ACC112 (cell line): Measurements from ENCODE around the gene IL24.

Experiments used
- H2AFZ ChIP-seq: fragments of 200-600 bp; sonication (generic); one replicate; pipeline ENCODE4 v1.6.0; 2017; ENCODE audit warnings: antibody characterized with exemption, low read length; ENCODE audit not compliant: unreplicated experiment
- H3K27ac ChIP-seq: fragments of 200-600 bp; sonication (generic); 2 replicates; pipeline ENCODE4 v1.5.1; 2014; ENCODE audit warnings: low read depth, mild to moderate bottlenecking, antibody characterized with exemption, low read length, moderate library complexity
- H3K27me3 ChIP-seq: fragments of 200-600 bp; sonication (generic); 2 replicates; pipeline ENCODE4 v1.6.1; 2014; ENCODE audit warnings: mild to moderate bottlenecking, antibody characterized with exemption, low read length, moderate library complexity, mixed read lengths; ENCODE audit not compliant: insufficient read depth
- H3K36me3 ChIP-seq: fragments of 200-600 bp; sonication (generic); 2 replicates; pipeline ENCODE4 v1.6.1; 2016; ENCODE audit warnings: mild to moderate bottlenecking, antibody characterized with exemption, low read length, moderate library complexity, mixed read lengths; ENCODE audit not compliant: insufficient read depth
- H3K4me1 ChIP-seq: fragments of 200-600 bp; sonication (generic); one replicate; pipeline ENCODE4 v1.6.1; 2016; ENCODE audit warnings: low read length, mixed read lengths; ENCODE audit not compliant: insufficient read depth, unreplicated experiment, control insufficient read depth
- H3K4me3 ChIP-seq: fragments of 200-600 bp; sonication (generic); 2 replicates; pipeline ENCODE4 v1.5.1; 2014; ENCODE audit warnings: mild to moderate bottlenecking, low read depth, low read length
- H3K79me2 ChIP-seq: fragments of 200-600 bp; sonication (generic); one replicate; pipeline ENCODE4 v1.6.0; 2016; ENCODE audit warnings: low read length; ENCODE audit not compliant: control insufficient read depth, unreplicated experiment, insufficient read depth

IL24 gene

GRCh38 chr1:206903687-206904086, 6.4 kb downstream of the IL24 start:
- no peak overlapping the region for H3K27ac ChIP-seq
- no peaks in the 10 kb centered on the region for H3K36me3 ChIP-seq
- H3K4me1 ChIP-seq: peaks cover 41% of the 10 kb centered on the region
- no peaks in the 10 kb centered on the region for H3K79me2 ChIP-seq
- H2AFZ ChIP-seq: no peak overlapping the region
- no peak overlapping the region for H3K4me3 ChIP-seq
- peaks cover 1% of the 10 kb centered on the region for H3K27me3 ChIP-seq

DNA sequence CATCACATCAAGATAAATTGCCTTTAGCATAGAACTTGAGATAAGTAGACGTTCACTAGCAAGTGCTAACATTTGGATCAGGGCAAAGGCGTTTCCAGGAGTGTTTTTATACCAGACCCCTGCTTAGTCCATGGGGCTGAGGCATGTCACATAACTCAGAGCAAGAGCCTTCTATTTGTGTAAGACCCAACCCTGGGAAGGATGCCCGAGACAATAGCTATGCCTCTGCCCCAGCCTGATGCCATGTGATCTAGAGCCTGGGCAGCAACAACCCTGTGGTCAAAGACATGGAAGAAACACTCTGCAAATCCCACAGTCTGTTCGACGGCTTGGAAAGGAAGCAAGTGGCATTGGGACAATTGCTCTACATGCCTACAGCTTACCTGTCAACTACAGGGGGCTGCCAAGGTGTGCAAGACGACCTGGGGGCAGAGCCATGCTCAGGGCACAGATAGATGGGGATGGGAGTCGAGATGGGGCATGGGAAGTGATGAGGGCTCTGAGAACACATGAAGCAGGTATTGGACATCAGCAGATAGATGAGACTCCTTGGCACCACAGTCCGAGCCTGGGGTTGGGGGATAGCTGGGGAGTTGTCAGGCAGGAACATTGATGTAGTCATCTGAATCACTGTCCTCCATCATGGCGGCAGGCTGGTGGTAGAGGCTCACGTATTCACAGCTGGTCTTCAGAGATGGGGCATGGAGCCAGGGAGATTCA, 7.3 kb downstream of the IL24 start:
- H3K4me1 ChIP-seq: peaks cover 34% of the 10 kb centered on the region
- H3K4me3 ChIP-seq: peak overlapping the region; percentile 1; the same call in 1 of the 2 replicates
- H3K36me3 ChIP-seq: no peaks in the 10 kb centered on the region
- H3K27ac ChIP-seq: peak overlapping the region; percentile 75; the same call in 1 of the 2 replicates
- H3K79me2 ChIP-seq: no peaks in the 10 kb centered on the region
- no peak overlapping the region for H2AFZ ChIP-seq
- H3K27me3 ChIP-seq: peaks cover 9% of the 10 kb centered on the region

DNA sequence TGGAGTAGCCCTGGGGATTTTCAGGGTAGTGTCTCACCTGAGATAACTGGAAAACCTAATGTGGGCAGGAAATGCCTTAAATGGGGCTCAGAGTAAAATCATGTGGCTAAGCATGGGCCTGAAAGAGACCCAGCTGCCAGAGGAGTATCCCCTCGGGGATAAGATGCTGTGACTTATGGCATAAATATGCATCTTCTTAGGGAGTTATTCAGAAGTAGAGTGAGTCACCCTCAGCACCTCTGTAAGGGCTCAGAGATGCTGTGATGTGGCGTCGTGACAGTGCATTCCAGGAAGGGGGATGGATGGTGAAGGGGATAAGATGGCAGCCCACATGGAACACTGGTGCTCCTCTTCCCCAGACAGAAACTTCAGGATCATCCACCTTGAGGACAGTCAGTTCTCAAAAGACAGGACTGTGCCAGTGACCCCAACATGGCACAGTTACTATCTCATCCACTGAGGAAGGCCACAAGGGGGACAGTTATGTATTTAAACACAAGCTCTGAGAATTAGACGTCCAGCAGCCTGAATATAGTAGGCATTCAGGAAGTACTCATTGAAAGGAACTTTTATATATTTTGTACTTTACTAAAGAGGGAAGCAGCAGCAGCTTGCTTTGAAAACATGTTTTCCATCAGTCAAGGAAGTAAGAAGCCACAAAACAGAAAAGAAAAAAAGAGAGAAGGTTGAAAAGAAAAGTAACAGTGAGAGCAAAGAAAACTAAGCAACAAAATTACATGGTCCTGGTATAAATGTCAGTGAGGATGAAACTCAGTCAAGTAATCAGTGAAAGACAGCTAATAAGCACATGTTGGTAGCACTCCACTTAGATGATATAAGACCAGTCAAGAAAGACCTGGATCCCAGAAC, 8.3 kb downstream of the IL24 start:
- peak overlapping the region; percentile 75 for H3K27ac ChIP-seq
- no peaks in the 10 kb centered on the region for H3K36me3 ChIP-seq
- H3K27me3 ChIP-seq: peaks cover 19% of the 10 kb centered on the region
- H3K79me2 ChIP-seq: no peaks in the 10 kb centered on the region
- peaks cover 28% of the 10 kb centered on the region for H3K4me1 ChIP-seq
- no peak overlapping the region; the same call in 1 of the 2 replicates for H3K4me3 ChIP-seq
- peak overlapping the region; percentile 62 for H2AFZ ChIP-seq

DNA sequence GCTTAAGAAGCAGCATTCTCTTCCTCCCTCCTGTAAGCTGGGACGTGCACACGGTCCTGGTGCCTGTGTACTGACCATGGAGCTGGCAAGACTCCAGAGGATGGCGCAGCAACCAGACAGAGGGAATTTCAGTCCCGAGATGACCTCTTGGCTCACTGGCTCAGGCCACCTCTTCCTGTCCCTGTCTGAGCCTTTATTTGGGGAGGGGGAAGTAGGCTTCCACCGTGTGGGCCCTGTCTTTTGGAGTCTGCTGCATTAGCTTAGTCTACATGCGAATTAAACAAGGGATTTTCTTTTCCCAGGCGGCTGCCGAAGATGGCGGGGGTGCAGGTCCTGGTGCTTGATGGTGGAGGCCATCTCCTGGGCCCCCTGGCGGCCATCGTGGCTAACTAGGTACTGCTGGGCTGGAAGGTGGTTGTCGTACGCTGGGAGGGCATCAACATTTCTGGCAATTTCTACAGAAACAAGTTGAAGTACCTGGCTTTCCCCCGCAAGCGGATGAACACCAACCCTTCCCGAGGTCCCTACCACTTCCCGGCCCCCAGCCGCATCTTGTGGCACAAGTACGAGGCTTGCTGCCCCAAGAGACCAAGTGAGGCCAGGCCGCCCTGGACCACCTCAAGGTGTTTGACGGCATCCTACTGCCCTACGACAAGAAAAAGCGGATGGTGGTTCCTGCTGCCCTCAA, 10.2 kb downstream of the IL24 start:
- peaks cover 28% of the 10 kb centered on the region for H3K4me1 ChIP-seq
- H3K27ac ChIP-seq: no peak overlapping the region
- peaks cover 19% of the 10 kb centered on the region for H3K27me3 ChIP-seq
- H2AFZ ChIP-seq: no peak overlapping the region
- no peaks in the 10 kb centered on the region for H3K79me2 ChIP-seq
- no peaks in the 10 kb centered on the region for H3K36me3 ChIP-seq
- H3K4me3 ChIP-seq: no peak overlapping the region

GRCh38 chr1:206908038-206908437, 10.8 kb downstream of the IL24 start:
- Histone ChIP-seq H3K4me3 (no peak overlapping the region), H2AFZ (no peak overlapping the region)

DNA sequence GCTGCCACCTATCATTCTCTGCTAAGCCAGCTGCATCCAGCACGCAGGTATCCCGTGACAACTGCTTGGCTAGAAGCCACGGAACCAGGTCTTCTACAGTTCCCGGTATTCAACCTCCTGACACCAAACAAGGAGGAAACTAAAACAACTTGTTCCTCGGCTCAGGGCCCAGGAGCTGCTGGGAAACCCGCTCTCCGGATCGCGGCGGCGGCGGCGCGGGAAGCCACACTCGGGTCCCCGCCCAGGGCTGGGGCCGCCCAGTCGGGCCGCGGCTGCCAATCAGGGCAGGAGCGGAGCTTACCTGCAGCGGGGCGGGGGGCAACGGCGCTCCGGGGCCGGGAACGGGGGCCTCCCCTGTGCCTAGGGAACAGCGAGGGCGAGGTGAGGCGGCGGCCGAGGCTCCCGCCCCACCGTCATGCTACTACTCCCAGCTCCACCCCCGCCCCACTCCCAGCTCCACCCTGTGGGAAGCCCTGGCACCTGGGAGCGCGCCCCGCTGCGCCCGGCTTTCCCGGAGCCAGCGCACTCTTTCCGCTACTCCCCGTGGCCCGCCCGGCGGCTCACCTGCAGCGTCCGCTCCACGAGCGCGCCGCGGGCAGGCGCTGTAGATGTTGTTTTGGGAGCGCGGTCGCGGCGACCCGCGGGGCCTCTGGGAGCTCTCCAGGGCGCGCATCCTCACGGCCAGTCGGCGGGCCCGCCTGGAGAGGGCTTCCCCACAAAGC, 12.1 kb downstream of the IL24 start:
- Histone ChIP-seq H3K36me3 (no peaks in the 10 kb centered on the region), H3K27me3 (peaks cover 34% of the 10 kb centered on the region), H2AFZ (peak overlapping the region; percentile 24), H3K4me3 (peak overlapping the region; percentile 71), H3K79me2 (no peaks in the 10 kb centered on the region), H3K4me1 (peaks cover 16% of the 10 kb centered on the region), H3K27ac (no peak overlapping the region)

More at GRCh38 chr1:206908038-206908437, 10.8 kb downstream of the IL24 start:
- H3K27ac ChIP-seq: no peak overlapping the region
- H3K79me2 ChIP-seq: no peaks in the 10 kb centered on the region
- peaks cover 28% of the 10 kb centered on the region for H3K4me1 ChIP-seq
- peaks cover 23% of the 10 kb centered on the region for H3K27me3 ChIP-seq
- no peaks in the 10 kb centered on the region for H3K36me3 ChIP-seq

- Histone ChIP-seq H2AFZ (no peak overlapping the region), H3K79me2 (no peaks in the 10 kb centered on the region), H3K4me3 (peak overlapping the region; percentile 71), H3K4me1 (peaks cover 10% of the 10 kb centered on the region), H3K36me3 (no peaks in the 10 kb centered on the region), H3K27me3 (peaks cover 39% of the 10 kb centered on the region), H3K27ac (no peak overlapping the region)
Measured at GRCh38 chr1:206909883-206910318, 12.7 kb downstream of the IL24 start.

- Histone ChIP-seq H3K27me3 (peaks cover 51% of the 10 kb centered on the region), H3K4me1 (no peaks in the 10 kb centered on the region), H3K36me3 (no peaks in the 10 kb centered on the region), H3K79me2 (no peaks in the 10 kb centered on the region), H3K27ac (no peak overlapping the region), H2AFZ (no peak overlapping the region), H3K4me3 (no peak overlapping the region)
Measured at GRCh38 chr1:206911064-206911663, 13.9 kb downstream of the IL24 start.

GRCh38 chr1:206912445-206913095, 15.3 kb downstream of the IL24 start:
- H3K27ac ChIP-seq: no peak overlapping the region

More at GRCh38 chr1:206912445-206913095, 15.3 kb downstream of the IL24 start:
- H3K36me3 ChIP-seq: no peaks in the 10 kb centered on the region
- no peak overlapping the region for H2AFZ ChIP-seq
- H3K27me3 ChIP-seq: peaks cover 59% of the 10 kb centered on the region
- H3K4me3 ChIP-seq: no peak overlapping the region
- H3K4me1 ChIP-seq: no peaks in the 10 kb centered on the region
- H3K79me2 ChIP-seq: no peaks in the 10 kb centered on the region
